Fibroblast of skin of scalp (primary cell): Measurements from ENCODE around the gene ACLY. TPM values are rescaled to one million over a fixed set of nuclear protein-coding genes. Genes with fewer than 3 reads are reported as not detected.

Experiments
- DNase-seq: peaks from one replicate; pipeline ENCODE4 v3.0.0-alpha.2; 2013
- polyA plus RNA-seq, 2 experiments: library from polyadenylated mRNA; unstranded; fragments of 120-200 nt; gene quantifications; one replicate each; pipeline ENCODE4 v1.2.1, GENCODE V29; 2013; ENCODE audit not compliant: insufficient read length in 2 of 2

Gene ACLY
- 166 TPM for polyA plus RNA-seq (2013, experiment 1 of 2; ENCODE audit: insufficient read length)
- 166 TPM for polyA plus RNA-seq (2013, experiment 2 of 2; ENCODE audit: insufficient read length)

- DNase-seq, result peak; percentile 98
Observed at GRCh38 chr17:41918314-41919164, at the start of gene ACLY. TSS of gene ACLY (minus strand) at chr17:41918951. CDS start at chr17:41913873, 5,078 bp downstream.

- no peak for DNase-seq
Observed at GRCh38 chr17:41967921-41968578, 49.3 kb upstream of the ACLY start.

- peak; percentile 8 for DNase-seq
Observed at GRCh38 chr17:41967141-41967920, 48.6 kb upstream of the ACLY start.

GRCh38 chr17:41966463-41967140, 47.9 kb upstream of the ACLY start, which contains the start of gene CNP:
TSS of gene CNP (plus strand) at chr17:41966795. CDS start at chr17:41966885, 90 bp downstream.
- peak; percentile 93 for DNase-seq

GRCh38 chr17:41965694-41966462, 47.1 kb upstream of the ACLY start:
- peak; percentile 25 for DNase-seq

GRCh38 chr17:41962768-41963434, 44.1 kb upstream of the ACLY start:
- peak; percentile 53 for DNase-seq

GRCh38 chr17:41962111-41962510, 43.4 kb upstream of the ACLY start:
- no peak for DNase-seq

- peak; percentile 58 for DNase-seq
Observed at GRCh38 chr17:41959336-41960095, 40.8 kb upstream of the ACLY start.

GRCh38 chr17:41959030-41959335, 40.2 kb upstream of the ACLY start:
- DNase-seq, result no peak

GRCh38 chr17:41957869-41958439, 39.2 kb upstream of the ACLY start:
- no peak for DNase-seq

- DNase-seq, result peak; percentile 13
Observed at GRCh38 chr17:41957031-41957868, 38.5 kb upstream of the ACLY start.

- DNase-seq, result no peak
Observed at GRCh38 chr17:41956522-41956921, 37.8 kb upstream of the ACLY start.

GRCh38 chr17:41948762-41949460, 30.2 kb upstream of the ACLY start:
- no peak for DNase-seq

- no peak for DNase-seq
Observed at GRCh38 chr17:41944943-41945342, 26.2 kb upstream of the ACLY start.

GRCh38 chr17:41943492-41943891, 24.7 kb upstream of the ACLY start:
- DNase-seq, result no peak

- DNase-seq, result no peak
Observed at GRCh38 chr17:41942626-41943373, 24.0 kb upstream of the ACLY start.

GRCh38 chr17:41941168-41941567, 22.4 kb upstream of the ACLY start:
- DNase-seq, result no peak
